ENCODE results near the gene MNAT1. TPM values are rescaled to one million over a fixed set of nuclear protein-coding genes. Genes with fewer than 3 reads are reported as not detected.

Gene MNAT1
- polyA plus RNA-seq, 2 of the 4 experiments (the other 2 are of a cell fraction): 42.7 to 78.1 TPM

GRCh38 chr14:60863249-60863648, 128.7 kb downstream of the MNAT1 start:
- ChIA-PET POLR2A (no interaction called here), CTCF (no interaction called here)
- no peak overlapping the region for H3K4me3 ChIP-seq
- H3K4me2 ChIP-seq: no peak overlapping the region
- FAIRE-seq (no peak), DNase-seq (ENCODE audit: low read depth in 1 of 2, low spot score in 1 of 2) (no peak), ATAC-seq (no peak)
- H3K4me1 ChIP-seq: no peaks in the 10 kb centered on the region
- no peaks in the 10 kb centered on the region for H3K9me3 ChIP-seq
- no peak overlapping the region for H3K27ac ChIP-seq
- no peak for TF ChIP-seq PBX3 (IDR thresholded peaks at IDR 0.05)
- no peak for TF ChIP-seq NPAS2 (CRISPR knock-in tag; IDR thresholded peaks at IDR 0.05; ENCODE audit: borderline replicate concordance)
- no peak for TF ChIP-seq ELK1 (IDR thresholded peaks at IDR 0.05; ENCODE audit: low read depth, low read length)
- no peak for TF ChIP-seq FOSL2 (IDR thresholded peaks at IDR 0.05)
- TF ChIP-seq FOSL2 (CRISPR knock-in tag; IDR thresholded peaks at IDR 0.05): no peak
- TF ChIP-seq USF2 (IDR thresholded peaks at IDR 0.05): no peak
- TF ChIP-seq CBX8 (IDR thresholded peaks at IDR 0.05): no peak
- no peak for TF ChIP-seq NFE2L2 (conservative IDR thresholded peaks at IDR 0.05; ENCODE audit: low read length)
- TF ChIP-seq TFCP2L1 (CRISPR knock-in tag; IDR thresholded peaks at IDR 0.05): no peak
- TF ChIP-seq CEBPB (IDR thresholded peaks at IDR 0.05): no peak
- TF ChIP-seq POLR2A (IDR thresholded peaks at IDR 0.05; ENCODE audit: low read length): no peak
- TF ChIP-seq BHLHE40 (IDR thresholded peaks at IDR 0.05; ENCODE audit: low read depth, low read length): no peak
- TF ChIP-seq JUN (IDR thresholded peaks at IDR 0.05): no peak
- no peak for TF ChIP-seq E2F6 (IDR thresholded peaks at IDR 0.05; ENCODE audit: borderline replicate concordance, low read depth)
- TF ChIP-seq MAFK (IDR thresholded peaks at IDR 0.05; ENCODE audit: partially characterized antibody): no peak
- TF ChIP-seq EHF (CRISPR knock-in tag; IDR thresholded peaks at IDR 0.05): no peak
- 95% methylated on average over 2 of the region's 2 CpGs for WGBS (ENCODE audit: missing lambda C conversion rate)

GRCh38 chr14:60865378-60866127, 131.0 kb downstream of the MNAT1 start:
- no peak for DNase-seq (ENCODE audit: low read depth in 1 of 2, low spot score in 1 of 2)
- Histone ChIP-seq H3K4me3 (no peak overlapping the region), H3K9me3 (no peaks in the 10 kb centered on the region), H3K4me1 (no peaks in the 10 kb centered on the region), H3K27ac (no peak overlapping the region), H3K4me2 (no peak overlapping the region)
- CTCF ChIA-PET: no interaction called here
- POLR2A ChIA-PET: no interaction called here
- FAIRE-seq: no peak
- ATAC-seq: no peak
- 91% methylated on average over 4 of the region's 4 CpGs for WGBS (ENCODE audit: missing lambda C conversion rate)
- TF ChIP-seq RNF2 (IDR thresholded peaks at IDR 0.05; ENCODE audit: borderline replicate concordance, low read depth): no peak
- TF ChIP-seq NR3C1 (IDR thresholded peaks at IDR 0.05): no peak
- TF ChIP-seq MAFK (IDR thresholded peaks at IDR 0.05; ENCODE audit: partially characterized antibody): no peak
- TF ChIP-seq E2F6 (IDR thresholded peaks at IDR 0.05; ENCODE audit: borderline replicate concordance, low read depth): no peak
- no peak for TF ChIP-seq EHMT2 (IDR thresholded peaks at IDR 0.05; ENCODE audit: low read depth)
- TF ChIP-seq GATA3 (IDR thresholded peaks at IDR 0.05; ENCODE audit: borderline replicate concordance): no peak
- TF ChIP-seq PBX3 (IDR thresholded peaks at IDR 0.05): no peak
- no peak for TF ChIP-seq EP300 (IDR thresholded peaks at IDR 0.05)
- no peak for TF ChIP-seq EHF (CRISPR knock-in tag; IDR thresholded peaks at IDR 0.05)
- TF ChIP-seq MAX (IDR thresholded peaks at IDR 0.05): no peak
- TF ChIP-seq CBX2 (IDR thresholded peaks at IDR 0.05; ENCODE audit: borderline replicate concordance, low read depth): no peak
- TF ChIP-seq SREBF2 (IDR thresholded peaks at IDR 0.05): no peak
- TF ChIP-seq KDM1A (IDR thresholded peaks at IDR 0.05; ENCODE audit: low read depth): no peak

All from A549 (cell line).